NB4 (cell line): Measurements from ENCODE around the gene WWP2.

Source experiments
- DNase-seq: peaks from one replicate; pipeline ENCODE4 v3.0.0; 2010; ENCODE audit warnings: low read depth
- H3K4me3 ChIP-seq: one replicate; pipeline ENCODE4 v1.5.1; 2011; ENCODE audit warnings: mild to moderate bottlenecking, low read depth, low read length, moderate library complexity
- CTCF ChIP-seq: IDR thresholded peaks from one replicate; pipeline ENCODE4 v1.5.1; 2012; ENCODE audit warnings: low read depth, low read length
- MAX ChIP-seq: IDR thresholded peaks from 2 replicates; pipeline ENCODE4 v1.6.1; 2011; ENCODE audit warnings: low read depth, low read length
- MYC ChIP-seq: IDR thresholded peaks from 2 replicates; pipeline ENCODE4 v1.6.1; 2011; ENCODE audit warnings: low read depth, low read length
- POLR2A ChIP-seq: IDR thresholded peaks from 2 replicates; pipeline ENCODE4 v1.6.1; 2011; ENCODE audit warnings: mild to moderate bottlenecking; ENCODE audit not compliant: insufficient read length; ENCODE audit errors: extremely low read depth

WWP2 gene

GRCh38 chr16:69838489-69838888, 76.4 kb downstream of the WWP2 start:
- no peak overlapping the region for H3K4me3 ChIP-seq
- no peak for TF ChIP-seq MAX
- TF ChIP-seq CTCF, result no peak
- TF ChIP-seq MYC, result no peak
- no peak for TF ChIP-seq POLR2A
- no peak for DNase-seq

- no peak for DNase-seq
- H3K4me3 ChIP-seq, result no peak overlapping the region
- TF ChIP-seq POLR2A (no peak), MAX (no peak), CTCF (no peak), MYC (no peak)
Measured at GRCh38 chr16:69839240-69839688, 77.1 kb downstream of the WWP2 start.

GRCh38 chr16:69839798-69840409, 77.8 kb downstream of the WWP2 start:
- TF ChIP-seq CTCF (no peak), POLR2A (no peak), MAX (no peak), MYC (no peak)
- no peak for DNase-seq
- H3K4me3 ChIP-seq, result no peak overlapping the region

- TF ChIP-seq MAX, result no peak
- TF ChIP-seq CTCF, result no peak
- TF ChIP-seq POLR2A, result no peak
- no peak for TF ChIP-seq MYC
- no peak overlapping the region for H3K4me3 ChIP-seq
- no peak for DNase-seq
Measured at GRCh38 chr16:69840975-69841374, 78.8 kb downstream of the WWP2 start.

- TF ChIP-seq MAX (no peak), MYC (no peak), CTCF (no peak), POLR2A (no peak)
- DNase-seq, result no peak
- H3K4me3 ChIP-seq, result no peak overlapping the region
Measured at GRCh38 chr16:69844441-69844840, 82.3 kb downstream of the WWP2 start.

GRCh38 chr16:69845181-69845580, 83.0 kb downstream of the WWP2 start:
- TF ChIP-seq CTCF (no peak), POLR2A (no peak), MYC (no peak), MAX (no peak)
- DNase-seq, result no peak
- no peak overlapping the region for H3K4me3 ChIP-seq
